Upper lobe of left lung (tissue), 4 donors: ENCODE data around the gene C1orf232.

Experiments
- CTCF ChIP-seq, 6 experiments: fragments of 450-650 bp in 4 of 6; fragments of 200-600 bp in 2 of 6; sonication (generic) in 2 of 6; IDR thresholded peaks; one replicate each; pipeline ENCODE4 v1.5.1; 2016 to 2019; ENCODE audit warnings: antibody characterized with exemption in 6 of 6
- EP300 ChIP-seq, 4 donors: sonication (generic); formaldehyde crosslinking; IDR thresholded peaks; one replicate each; pipeline ENCODE4 v1.5.1; 2017; ENCODE audit warnings: antibody characterized with exemption in 4 of 4, control low read depth in 2 of 4
- POLR2A ChIP-seq, 4 donors: fragments of 450-650 bp; IDR thresholded peaks; one replicate each; pipeline ENCODE4 v1.5.1; 2016 to 2017; ENCODE audit warnings: antibody characterized with exemption in 4 of 4, mild to moderate bottlenecking in 2 of 4
- POLR2AphosphoS5 ChIP-seq, 2 donors: sonication (generic); formaldehyde crosslinking; IDR thresholded peaks; one replicate each; pipeline ENCODE4 v1.5.1; 2017; ENCODE audit warnings: antibody characterized with exemption in 2 of 2

GRCh38 chr1:26138974-26139558 lies 29.7 kb downstream of the C1orf232 start:
- TF ChIP-seq EP300 (IDR thresholded peaks at IDR 0.05) (no peak), CTCF (IDR thresholded peaks at IDR 0.05) (no peak), POLR2A (IDR thresholded peaks at IDR 0.05) (no peak), POLR2AphosphoS5 (IDR thresholded peaks at IDR 0.05) (no peak)
